Right atrium auricular region (tissue), 2 donors: ENCODE data around the gene SRP72. TPM values are rescaled to one million over a fixed set of nuclear protein-coding genes. Genes with fewer than 3 reads are reported as not detected.

Experiments used
- DNase-seq: peaks from one replicate; pipeline ENCODE4 v3.0.0-alpha.2; 2019; ENCODE audit warnings: low spot score
- H3K27ac ChIP-seq, 2 donors: fragments of 200-600 bp; sonication (generic); 1 replicate in 1 of 2; 2 replicates in 1 of 2; pipeline ENCODE4 v1.5.1; 2016 to 2019
- H3K27me3 ChIP-seq, 2 donors: fragments of 200-600 bp; sonication (generic); one replicate each; pipeline versions ENCODE4 v1.5.1 to v1.6.0; 2017 to 2019
- H3K36me3 ChIP-seq: fragments of 200-600 bp; sonication (generic); one replicate; pipeline ENCODE4 v1.5.1; 2016
- H3K4me1 ChIP-seq, 2 donors: fragments of 200-600 bp; sonication (generic); one replicate each; pipeline versions ENCODE4 v1.5.1 to v1.6.0; 2017 to 2019
- H3K4me3 ChIP-seq, 2 donors: fragments of 200-600 bp; sonication (generic); 1 replicate in 1 of 2; 2 replicates in 1 of 2; pipeline ENCODE4 v1.5.1; 2017 to 2019; ENCODE audit warnings: mild to moderate bottlenecking in 1 of 2, moderate library complexity in 1 of 2
- H3K9me3 ChIP-seq, 2 donors: fragments of 200-600 bp; sonication (generic); one replicate each; pipeline ENCODE4 v1.5.1; 2019
- CTCF ChIP-seq, 2 donors: fragments of 200-600 bp; sonication (generic); IDR thresholded peaks; one replicate each; pipeline ENCODE4 v1.5.1; 2019; ENCODE audit warnings: antibody characterized with exemption in 2 of 2
- total RNA-seq, 2 donors: library from RNA; depleted of rRNA; stranded (reverse); fragments of >200 nt; gene quantifications; one replicate each; pipeline ENCODE4 v1.1.0, GENCODE V29; 2016

The SRP72 gene
- total RNA-seq, 2 donors from 2014 or later = 22.1 to 46.3 TPM

DNA sequence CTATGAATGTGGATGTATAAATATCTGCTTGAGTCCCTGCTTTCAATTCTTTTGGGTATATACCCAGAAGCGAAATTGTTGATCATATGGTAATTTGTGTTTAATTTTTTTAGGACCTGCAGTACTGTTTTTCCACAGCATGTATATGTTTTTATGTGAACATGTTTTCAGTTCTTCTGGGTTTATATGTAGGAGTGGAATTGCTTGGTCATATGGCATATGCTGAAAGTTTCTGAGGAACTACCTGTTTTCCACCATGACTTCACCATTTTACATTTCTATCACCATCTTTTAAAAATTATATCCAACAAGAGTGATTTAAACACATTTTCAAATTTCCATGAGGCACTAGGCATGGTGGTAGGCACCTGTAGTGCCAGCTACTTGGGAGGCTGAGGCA lies 40.2 kb upstream of the SRP72 start:
- H3K36me3 ChIP-seq = no peaks in the 10 kb centered on the region
- H3K27me3 ChIP-seq = no peaks in the 10 kb centered on the region
- no peak overlapping the region for H3K4me3 ChIP-seq
- H3K9me3 ChIP-seq = no peaks in the 10 kb centered on the region
- no peaks in the 10 kb centered on the region for H3K4me1 ChIP-seq
- DNase-seq = no peak
- no peak overlapping the region for H3K27ac ChIP-seq
- no peak for TF ChIP-seq CTCF (IDR thresholded peaks at IDR 0.05)

- Histone ChIP-seq H3K27me3 (no peaks in the 10 kb centered on the region), H3K4me1 (peaks cover 0 to 10% of the 10 kb centered on the region in 2 donors), H3K27ac (no peak overlapping the region), H3K36me3 (no peaks in the 10 kb centered on the region), H3K4me3 (no peak overlapping the region), H3K9me3 (no peaks in the 10 kb centered on the region)
- DNase-seq = no peak
- TF ChIP-seq CTCF (IDR thresholded peaks at IDR 0.05) = no peak
Measured at GRCh38 chr4:56430203-56430602, 37.2 kb upstream of the SRP72 start.

DNA sequence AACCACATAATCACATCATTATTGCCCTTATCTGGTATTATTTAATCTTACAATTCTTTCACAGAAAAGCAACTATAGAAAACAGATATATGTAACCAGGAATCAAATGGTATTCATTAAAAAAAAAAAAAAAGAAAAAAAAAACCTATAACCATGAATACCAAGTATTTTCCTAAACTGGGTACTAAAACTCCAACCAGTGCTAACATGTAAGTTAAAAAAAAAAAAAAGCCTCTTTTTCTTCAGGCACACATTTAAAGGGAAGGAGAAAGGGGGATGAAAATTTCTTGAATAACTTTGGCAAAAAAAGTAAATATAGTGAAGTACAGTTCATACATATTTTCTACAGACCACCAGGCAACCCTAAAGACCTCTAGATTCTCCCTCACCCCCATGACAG lies 34.1 kb upstream of the SRP72 start:
- peaks cover 0 to 26% of the 10 kb centered on the region in 2 donors for H3K4me1 ChIP-seq
- no peaks in the 10 kb centered on the region for H3K36me3 ChIP-seq
- no peak for TF ChIP-seq CTCF (IDR thresholded peaks at IDR 0.05)
- no peaks in the 10 kb centered on the region for H3K9me3 ChIP-seq
- no peak overlapping the region for H3K27ac ChIP-seq
- no peak for DNase-seq
- no peaks in the 10 kb centered on the region for H3K27me3 ChIP-seq
- no peak overlapping the region for H3K4me3 ChIP-seq

- no peaks in the 10 kb centered on the region for H3K27me3 ChIP-seq
- H3K4me1 ChIP-seq = peaks cover 0 to 26% of the 10 kb centered on the region in 2 donors
- peak overlapping the region; percentile 70 to 71 for H3K4me3 ChIP-seq
- H3K9me3 ChIP-seq = no peaks in the 10 kb centered on the region
- DNase-seq = peak; percentile 65
- H3K27ac ChIP-seq = peak overlapping the region; percentile 95
- H3K36me3 ChIP-seq = no peaks in the 10 kb centered on the region
- no peak for TF ChIP-seq CTCF (IDR thresholded peaks at IDR 0.05)
Measured at GRCh38 chr4:56434599-56435139, 32.7 kb upstream of the SRP72 start.

DNA sequence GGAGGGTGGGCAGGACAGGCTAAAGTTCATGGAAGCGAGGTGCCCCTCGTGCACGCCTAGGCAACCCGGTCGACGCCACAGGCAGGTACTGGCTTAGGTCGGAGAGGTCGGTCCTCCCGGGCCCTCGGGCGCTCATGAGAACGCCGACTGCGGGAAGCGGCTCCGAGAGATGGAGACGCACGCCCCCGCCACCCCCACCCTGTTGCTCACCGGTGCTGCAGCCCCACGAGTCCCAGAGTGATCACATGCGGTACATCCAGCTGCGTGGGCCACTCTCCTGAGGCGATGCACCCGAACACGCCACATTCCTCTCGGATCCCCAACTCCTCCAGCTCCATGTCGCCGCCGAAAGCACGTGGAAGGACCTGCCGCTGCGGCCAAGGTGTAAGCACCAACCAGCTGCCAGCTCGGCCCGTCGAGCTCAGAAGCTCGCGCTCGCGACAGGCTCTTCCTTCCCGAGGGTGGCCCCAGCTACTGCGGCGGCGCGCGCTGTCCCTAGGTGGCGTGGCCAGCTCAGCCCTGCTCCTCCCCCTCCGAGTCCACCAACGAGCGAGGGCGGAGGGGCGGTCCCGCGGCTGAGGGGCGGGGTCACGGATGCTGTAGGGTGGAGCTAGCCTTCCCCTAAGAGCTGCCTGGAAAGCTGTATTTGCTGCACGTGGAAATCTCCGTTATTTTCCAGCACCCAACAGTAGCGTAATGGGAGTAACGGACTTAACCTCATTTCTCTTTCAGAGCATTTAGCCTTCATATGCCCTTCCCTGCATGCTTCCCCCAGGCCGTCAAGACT lies 32.1 kb upstream of the SRP72 start, which contains the start of gene PPAT:
Gene PPAT (minus strand): TSS at position 476 of the 787 bp plus-strand sequence. CDS start 138 bp downstream, at position 338.
- Histone ChIP-seq H3K4me1 (peaks cover 0 to 26% of the 10 kb centered on the region in 2 donors), H3K27ac (peak within 1 kb of the TSS; percentile 95), H3K27me3 (no peaks in the 10 kb centered on the region), H3K36me3 (no peaks in the 10 kb centered on the region), H3K4me3 (peak within 1 kb of the TSS; percentile 70 to 71), H3K9me3 (no peaks in the 10 kb centered on the region)
- peak in 1 of 2 donors; percentile 36 for TF ChIP-seq CTCF (IDR thresholded peaks at IDR 0.05)
- DNase-seq = peak; percentile 96
